ENCODE results near the gene YBEY. TPM values are rescaled to one million over a fixed set of nuclear protein-coding genes. Genes with fewer than 3 reads are reported as not detected.

YBEY gene
- total and polyA plus RNA-seq, 2 of the 8 experiments (the other 6 are each of a cell fraction or from before 2014, with no cell fraction given) = 26.9 to 31.9 TPM

- DNase-seq (ENCODE audit: low read depth in 1 of 2, low spot score in 2 of 2) (no peak), FAIRE-seq (no peak)
- Histone ChIP-seq H3K4ac (replicated peaks; ENCODE audit: insufficient read length, low read depth, low read length) (no peak overlapping the region), H2BK120ac (replicated peaks; ENCODE audit: low read depth, low read length) (no peak overlapping the region), H2AFZ (ENCODE audit: low read length) (no peak overlapping the region), H4K5ac (ENCODE audit: insufficient read length, low read depth, low read length) (no peak overlapping the region), H3K4me3 (ENCODE audit: extremely low read depth in 1 of 4, insufficient read depth in 2 of 4, low read depth in 3 of 4, low read length in 4 of 4) (peak overlapping the region in 1 of 4 experiments; percentile 95; a peak in 2 of 8 replicates), H2BK12ac (ENCODE audit: low read depth, low read length) (no peak overlapping the region), H2BK20ac (ENCODE audit: low read length) (no peak overlapping the region), H4K20me1 (replicated peaks in 1 of 2; ENCODE audit: control insufficient read depth in 1 of 2, insufficient read depth in 2 of 2, low read length in 2 of 2) (peaks cover 3 to 18% of the 10 kb centered on the region in 2 experiments), H3K9ac (replicated peaks in 1 of 4; ENCODE audit: extremely low read depth in 1 of 4, low read depth in 3 of 4, low read length in 3 of 4) (no peak overlapping the region), H3K4me1 (replicated peaks in 1 of 4; ENCODE audit: control insufficient read depth in 3 of 4, insufficient read depth in 4 of 4, low read length in 3 of 4) (peaks cover 0 to 9% (median 4%) of the 10 kb centered on the region in 4 experiments; a peak in 6 of 7 replicates), H3K36me3 (ENCODE audit: control insufficient read depth in 2 of 4, insufficient read depth in 4 of 4, low read length in 3 of 4) (peaks cover 2 to 22% (median 13%) of the 10 kb centered on the region in 4 experiments; a peak in 6 of 8 replicates), H3K9me3 (ENCODE audit: insufficient read depth in 2 of 2, low read depth in 1 of 2, low read length in 1 of 2) (no peaks in the 10 kb centered on the region), H4K8ac (ENCODE audit: extremely low read depth, insufficient read depth, low read length) (peak overlapping the region; percentile 90; the same call in 1 of the 2 replicates), H3K27ac (ENCODE audit: low read depth, low read length) (no peak overlapping the region), H3K27me3 (replicated peaks in 1 of 4; ENCODE audit: control insufficient read depth in 3 of 4, extremely low read depth in 1 of 4, insufficient read depth in 3 of 4, low read length in 3 of 4) (no peaks in the 10 kb centered on the region), H3K79me2 (ENCODE audit: control insufficient read depth in 1 of 2, insufficient read depth in 2 of 2, low read length in 2 of 2) (peaks cover 11 to 64% of the 10 kb centered on the region in 2 experiments), H3K79me1 (ENCODE audit: low read depth, low read length) (peaks cover 17% of the 10 kb centered on the region), H3K23ac (ENCODE audit: insufficient read length) (no peak overlapping the region), H2BK5ac (ENCODE audit: low read depth, low read length) (no peak overlapping the region), H4K91ac (replicated peaks; ENCODE audit: insufficient read length, low read length) (peak overlapping the region; percentile 34), H3K4me2 (ENCODE audit: insufficient read depth in 1 of 2, low read depth in 2 of 2, low read length in 2 of 2) (peak overlapping the region in 1 of 2 experiments; percentile 97; a peak in 1 of 4 replicates), H2AK5ac (ENCODE audit: low read depth, low read length) (no peak overlapping the region), H3K14ac (ENCODE audit: insufficient read length) (no peak overlapping the region), H3K23me2 (ENCODE audit: low read depth, low read length) (peaks cover 14% of the 10 kb centered on the region), H3K56ac (replicated peaks; ENCODE audit: insufficient read length, low read depth, low read length) (no peak overlapping the region), H2BK15ac (ENCODE audit: low read length) (no peak overlapping the region), H3K18ac (ENCODE audit: extremely low read depth, low read length) (no peak overlapping the region)
- POLR2A ChIA-PET (ENCODE audit: partially characterized antibody) = interaction anchor here (0.9 to 1.8 kb wide), 6 partner anchors 15 to 132 kb away, joined by 3 to 5 read pairs (median 5); partner anchors contain the start of genes MCM3AP and YBEY
- CTCF ChIA-PET (ENCODE audit: partially characterized antibody) = interaction anchor here (0.7 to 1.7 kb wide), 14 partner anchors 9 to 983 kb away, joined by 3 to 6 read pairs (median 3); partner anchors contain the start of gene MCM3AP
- 83% methylated on average over 15 of the region's 15 CpGs; no CpG with 5 or more reads in 1 of the 2 experiments for WGBS, 2 experiments (ENCODE audit: extremely low coverage in 1 of 2, insufficient coverage in 1 of 2, insufficient read length in 1 of 2, insufficient replicate concordance in 2 of 2, low coverage in 1 of 2, low lambda C conversion rate in 2 of 2, missing lambda C conversion rate in 1 of 2)
- TF ChIP-seq CBX8 (IDR thresholded peaks at IDR 0.05; ENCODE audit: borderline replicate concordance, low read depth, low read length) (no peak), SRF (IDR thresholded peaks at IDR 0.05; ENCODE audit: low read depth, low read length) (no peak), RAD21 (IDR thresholded peaks at IDR 0.05 in 1 of 2, conservative IDR thresholded peaks at IDR 0.05 in 1 of 2; ENCODE audit: low read depth in 2 of 2, low read length in 2 of 2) (peak; percentile 2 to 18; a peak in 1 of 4 replicates), TEAD4 (IDR thresholded peaks at IDR 0.05; ENCODE audit: low read depth, low read length) (no peak), RXRA (IDR thresholded peaks at IDR 0.05; ENCODE audit: insufficient read depth, low read depth, low read length) (no peak), CHD2 (IDR thresholded peaks at IDR 0.05; ENCODE audit: low read length) (no peak), NRF1 (IDR thresholded peaks at IDR 0.05; ENCODE audit: low read depth, low read length) (no peak), GTF2F1 (IDR thresholded peaks at IDR 0.05; ENCODE audit: borderline replicate concordance, low read depth, low read length) (no peak), RBBP5 (IDR thresholded peaks at IDR 0.05; ENCODE audit: borderline replicate concordance, low read depth, low read length) (no peak), SUZ12 (IDR thresholded peaks at IDR 0.05; ENCODE audit: low read length) (no peak)
- TF ChIP-seq, protein P1, sequence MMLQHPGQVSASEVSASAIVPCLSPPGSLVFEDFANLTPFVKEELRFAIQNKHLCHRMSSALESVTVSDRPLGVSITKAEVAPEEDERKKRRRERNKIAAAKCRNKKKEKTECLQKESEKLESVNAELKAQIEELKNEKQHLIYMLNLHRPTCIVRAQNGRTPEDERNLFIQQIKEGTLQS (IDR thresholded peaks at IDR 0.05; ENCODE audit: insufficient read depth, low read depth, low read length) = no peak
These were observed 40.1 kb downstream of the YBEY start for GRCh38 chr21:46326110-46326703.

Data from H1 (cell line).